Thyroid gland (tissue), 4 donors: Measurements from ENCODE around the gene FAM180A. TPM values are rescaled to one million over a fixed set of nuclear protein-coding genes. Genes with fewer than 3 reads are reported as not detected.

Experiments used
- DNase-seq, 2 donors: peaks; one replicate each; pipeline ENCODE4 v3.0.0-alpha.2; 2019
- H3K27ac ChIP-seq, 3 donors: fragments of 200-600 bp; sonication (generic); 1 replicate in 2 of 3; 2 replicates in 1 of 3; pipeline ENCODE4 v1.5.1; 2016 to 2019; ENCODE audit warnings: mild to moderate bottlenecking in 1 of 3, moderate library complexity in 1 of 3
- H3K27me3 ChIP-seq: fragments of 200-600 bp; sonication (generic); one replicate; pipeline ENCODE4 v1.5.1; 2019
- H3K36me3 ChIP-seq, 2 donors: fragments of 200-600 bp; sonication (generic); one replicate each; pipeline ENCODE4 v1.5.1; 2016 to 2019
- H3K4me1 ChIP-seq, 2 donors: fragments of 200-600 bp; sonication (generic); one replicate each; pipeline ENCODE4 v1.5.1; 2017 to 2019
- H3K4me3 ChIP-seq, 3 donors: fragments of 200-600 bp; sonication (generic); replicated peaks in 1 of 3; 1 replicate in 2 of 3; 2 replicates in 1 of 3; pipeline ENCODE4 v1.5.1; 2016; ENCODE audit warnings: mild to moderate bottlenecking in 1 of 3
- H3K9me3 ChIP-seq: fragments of 200-600 bp; sonication (generic); one replicate; pipeline ENCODE4 v1.5.1; 2017
- POLR2A ChIP-seq, 2 donors: fragments of 450-650 bp; IDR thresholded peaks; one replicate each; pipeline ENCODE4 v1.6.1; 2017; ENCODE audit warnings: antibody characterized with exemption in 2 of 2, mild to moderate bottlenecking in 2 of 2, moderate library complexity in 1 of 2
- WGBS, 2 donors: methylation state at CpG; one replicate each; pipeline ENCODE4 v1.1.5; 2017; 5-methylcytosine and 5-hydroxymethylcytosine counted together
- intact Hi-C: fragments of 100-400 bp; cut with DNase I; formaldehyde crosslinking; loops from one replicate; pipeline ENCODE4 v1.15.1; 2023
- total RNA-seq, 4 donors: library from RNA; depleted of rRNA; stranded (reverse); fragments of >200 nt; gene quantifications; one replicate each; pipeline ENCODE4 v1.2.3, GENCODE V29; 2016
- TF ChIP-seq, protein P1 (sequence below), 6 experiments: fragments of 200-600 bp in 3 of 6; fragments of 450-650 bp in 3 of 6; sonication (generic) in 3 of 6; IDR thresholded peaks; one replicate each; pipeline ENCODE4 v1.5.1; 2016 to 2019; ENCODE audit warnings: antibody characterized with exemption in 6 of 6, mild to moderate bottlenecking in 2 of 6, inconsistent platforms in 1 of 6, moderate library complexity in 1 of 6

FAM180A gene
- total RNA-seq, 4 donors from 2014 or later = 2.7 to 5.0 (median 3.5) TPM

DNA sequence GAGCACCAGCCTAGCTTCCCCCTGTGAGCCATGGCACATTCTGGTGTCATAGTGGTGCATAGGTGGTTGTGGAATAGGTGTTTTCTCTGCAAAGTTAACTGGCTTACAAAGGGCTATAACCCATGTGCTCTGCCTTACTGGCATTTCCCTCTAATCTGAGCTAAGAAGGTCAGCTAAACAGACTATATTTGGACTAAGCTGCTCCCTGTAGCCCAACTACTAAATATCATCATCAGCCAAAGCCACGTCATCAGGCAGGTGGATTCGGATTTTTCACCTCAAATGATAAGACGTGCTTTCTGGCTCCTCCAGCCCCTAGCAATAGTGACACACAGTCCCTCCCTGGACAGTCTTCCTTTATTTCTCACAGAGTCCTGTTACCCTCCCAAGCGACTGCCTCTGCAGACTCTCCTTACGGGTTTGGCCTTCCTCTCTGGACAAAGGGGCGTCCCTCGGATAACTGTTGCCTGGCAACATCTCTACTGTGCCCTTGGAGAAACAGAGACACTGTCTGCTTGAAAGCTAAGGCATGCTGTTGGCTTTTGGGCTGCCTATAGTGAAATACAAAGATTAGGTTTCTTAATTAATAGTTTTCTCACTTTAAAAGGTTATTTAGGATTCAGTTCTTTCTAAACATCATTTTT, 29.7 kb downstream of the FAM180A start:
- TF ChIP-seq POLR2A (IDR thresholded peaks at IDR 0.05) = no peak
- TF ChIP-seq, protein P1, sequence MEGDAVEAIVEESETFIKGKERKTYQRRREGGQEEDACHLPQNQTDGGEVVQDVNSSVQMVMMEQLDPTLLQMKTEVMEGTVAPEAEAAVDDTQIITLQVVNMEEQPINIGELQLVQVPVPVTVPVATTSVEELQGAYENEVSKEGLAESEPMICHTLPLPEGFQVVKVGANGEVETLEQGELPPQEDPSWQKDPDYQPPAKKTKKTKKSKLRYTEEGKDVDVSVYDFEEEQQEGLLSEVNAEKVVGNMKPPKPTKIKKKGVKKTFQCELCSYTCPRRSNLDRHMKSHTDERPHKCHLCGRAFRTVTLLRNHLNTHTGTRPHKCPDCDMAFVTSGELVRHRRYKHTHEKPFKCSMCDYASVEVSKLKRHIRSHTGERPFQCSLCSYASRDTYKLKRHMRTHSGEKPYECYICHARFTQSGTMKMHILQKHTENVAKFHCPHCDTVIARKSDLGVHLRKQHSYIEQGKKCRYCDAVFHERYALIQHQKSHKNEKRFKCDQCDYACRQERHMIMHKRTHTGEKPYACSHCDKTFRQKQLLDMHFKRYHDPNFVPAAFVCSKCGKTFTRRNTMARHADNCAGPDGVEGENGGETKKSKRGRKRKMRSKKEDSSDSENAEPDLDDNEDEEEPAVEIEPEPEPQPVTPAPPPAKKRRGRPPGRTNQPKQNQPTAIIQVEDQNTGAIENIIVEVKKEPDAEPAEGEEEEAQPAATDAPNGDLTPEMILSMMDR (IDR thresholded peaks at IDR 0.05) = no peak
- no peak for DNase-seq
- no peak overlapping the region for H3K27ac ChIP-seq
- 73 to 83% methylated on average over 7 of the region's 7 CpGs for WGBS, 2 donors
- H3K36me3 ChIP-seq = no peaks in the 10 kb centered on the region
- intact Hi-C loops = no loop called here
- H3K9me3 ChIP-seq = no peaks in the 10 kb centered on the region
- H3K4me3 ChIP-seq = no peak overlapping the region
- peaks cover 0 to 3% of the 10 kb centered on the region in 2 donors for H3K4me1 ChIP-seq
- no peaks in the 10 kb centered on the region for H3K27me3 ChIP-seq

DNA sequence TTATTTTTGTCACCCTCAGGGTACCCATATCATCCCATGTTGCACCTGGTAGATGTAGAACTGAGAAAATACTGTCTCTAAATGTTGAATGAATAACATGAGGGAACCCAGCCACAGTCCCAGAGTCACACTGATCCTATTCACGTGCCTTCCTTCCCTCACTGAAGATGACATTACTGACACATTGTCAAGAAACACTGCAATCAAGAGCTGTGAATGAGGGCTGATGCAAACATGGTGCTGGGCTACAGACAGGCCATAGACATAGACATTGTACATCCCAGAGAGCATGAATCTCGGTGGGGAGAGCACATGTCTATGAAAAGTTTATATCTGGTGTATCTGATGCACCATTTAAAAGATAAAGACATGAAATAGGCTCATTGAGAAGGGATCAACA, 30.4 kb downstream of the FAM180A start:
- TF ChIP-seq POLR2A (IDR thresholded peaks at IDR 0.05) = no peak
- TF ChIP-seq, protein P1 (IDR thresholded peaks at IDR 0.05) = no peak
- no peak overlapping the region for H3K4me3 ChIP-seq
- H3K27ac ChIP-seq = no peak overlapping the region
- WGBS, 2 donors = 97 to 98% methylated on average over 2 of the region's 2 CpGs
- H3K36me3 ChIP-seq = no peaks in the 10 kb centered on the region
- no peaks in the 10 kb centered on the region for H3K9me3 ChIP-seq
- no peaks in the 10 kb centered on the region for H3K27me3 ChIP-seq
- no peak for DNase-seq
- intact Hi-C loops = no loop called here
- H3K4me1 ChIP-seq = peaks cover 0 to 3% of the 10 kb centered on the region in 2 donors

DNA sequence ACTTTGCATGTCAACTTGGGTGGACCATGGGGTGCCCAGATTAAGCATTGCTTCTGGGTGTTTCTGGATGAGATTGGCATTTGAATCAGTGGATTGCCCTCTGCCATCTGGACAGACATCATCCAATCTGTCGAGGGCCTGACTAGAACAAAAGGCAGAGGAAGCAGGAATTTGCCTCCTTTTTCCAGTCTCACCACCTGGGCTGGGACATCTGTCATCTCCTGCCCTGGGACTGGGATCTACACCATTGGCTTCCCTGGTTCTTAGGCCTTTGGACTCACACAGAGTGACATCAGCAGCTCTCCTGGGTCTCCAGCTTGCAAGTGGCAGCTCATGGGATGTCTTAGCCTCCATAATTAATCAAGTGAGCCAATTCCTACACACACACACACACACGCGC, 30.9 kb downstream of the FAM180A start:
- H3K4me1 ChIP-seq = peaks cover 0 to 7% of the 10 kb centered on the region in 2 donors
- WGBS, 2 donors = 53 to 87% methylated on average over 3 of the region's 3 CpGs
- H3K4me3 ChIP-seq = no peak overlapping the region
- no peak overlapping the region for H3K27ac ChIP-seq
- no peaks in the 10 kb centered on the region for H3K9me3 ChIP-seq
- no peaks in the 10 kb centered on the region for H3K27me3 ChIP-seq
- TF ChIP-seq POLR2A (IDR thresholded peaks at IDR 0.05) = no peak
- TF ChIP-seq, protein P1 (IDR thresholded peaks at IDR 0.05) = no peak
- H3K36me3 ChIP-seq = no peaks in the 10 kb centered on the region
- intact Hi-C loops = no loop called here
- DNase-seq = no peak

DNA sequence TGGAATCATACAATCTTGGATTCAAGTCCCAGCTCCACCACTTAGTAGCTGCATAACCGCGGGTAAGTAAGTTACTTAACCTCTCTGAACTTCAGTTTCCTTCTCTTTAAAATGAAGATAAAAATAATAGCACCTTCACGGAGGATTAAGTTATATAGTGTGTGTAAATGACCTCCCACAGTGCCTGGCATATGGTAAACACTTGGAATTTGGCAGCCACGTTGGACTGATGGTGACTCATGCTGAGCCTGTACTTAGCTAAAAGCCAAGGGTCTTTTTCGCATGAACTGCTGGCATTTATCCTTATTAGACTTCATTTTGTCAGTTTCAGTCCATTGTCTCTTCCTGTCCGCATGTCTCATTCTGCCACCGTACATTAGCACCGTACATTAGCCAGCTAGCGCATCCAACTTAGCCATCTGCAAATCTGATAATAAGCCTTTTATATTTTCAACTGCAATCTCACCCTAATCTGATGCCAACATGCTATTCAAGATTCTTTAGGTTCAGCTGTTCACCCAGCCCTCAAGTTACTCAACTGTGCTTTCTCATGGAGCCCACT, 31.9 kb downstream of the FAM180A start:
- no peak for DNase-seq
- no peaks in the 10 kb centered on the region for H3K27me3 ChIP-seq
- no peak overlapping the region for H3K4me3 ChIP-seq
- TF ChIP-seq POLR2A (IDR thresholded peaks at IDR 0.05) = no peak
- TF ChIP-seq, protein P1 (IDR thresholded peaks at IDR 0.05) = no peak
- no peaks in the 10 kb centered on the region for H3K9me3 ChIP-seq
- 68 to 81% methylated on average over 9 of the region's 9 CpGs for WGBS, 2 donors
- H3K27ac ChIP-seq = no peak overlapping the region
- intact Hi-C loops = no loop called here
- peaks cover 0 to 11% of the 10 kb centered on the region in 2 donors for H3K4me1 ChIP-seq
- no peaks in the 10 kb centered on the region for H3K36me3 ChIP-seq

DNA sequence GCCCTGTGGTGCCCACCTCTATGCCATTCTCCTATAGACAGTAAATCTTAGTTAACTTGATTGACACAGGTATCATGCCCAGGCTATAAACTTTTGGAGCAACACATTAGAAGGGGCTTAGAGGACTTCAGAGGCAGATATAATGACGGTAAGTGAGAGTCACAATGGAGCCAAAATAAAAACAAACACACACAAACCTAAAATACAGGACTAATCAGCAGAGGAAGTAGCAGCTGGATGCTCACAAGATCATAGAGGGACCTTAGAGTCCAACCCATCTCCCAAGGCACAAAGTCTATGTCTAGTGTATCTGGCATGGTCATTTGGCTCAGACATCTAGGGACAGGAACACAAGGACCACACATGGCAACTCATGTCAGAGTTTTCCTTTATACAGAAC, 32.9 kb downstream of the FAM180A start:
- no peaks in the 10 kb centered on the region for H3K36me3 ChIP-seq
- intact Hi-C loops = no loop called here
- TF ChIP-seq, protein P1 (IDR thresholded peaks at IDR 0.05) = no peak
- no peak for TF ChIP-seq POLR2A (IDR thresholded peaks at IDR 0.05)
- peaks cover 6 to 16% of the 10 kb centered on the region in 2 donors for H3K4me1 ChIP-seq
- H3K27ac ChIP-seq = no peak overlapping the region
- no peaks in the 10 kb centered on the region for H3K27me3 ChIP-seq
- no peak overlapping the region for H3K4me3 ChIP-seq
- H3K9me3 ChIP-seq = no peaks in the 10 kb centered on the region
- WGBS, 2 donors = 86 to 90% methylated on average over 1 of the region's 1 CpG
- no peak for DNase-seq
